PFSK-1 (cell line): ENCODE data around the gene PRPH.

Source experiments
- FOXP2 ChIP-seq: optimal IDR thresholded peaks from 2 replicates; pipeline ENCODE3; 2011; ENCODE audit warnings: borderline replicate concordance, control low read depth, inconsistent platforms; ENCODE audit not compliant: insufficient read depth; ENCODE audit errors: extremely low read length, extremely low read depth
- POLR2AphosphoS5 ChIP-seq: IDR thresholded peaks from 2 replicates; pipeline ENCODE4 v1.6.1; 2012; ENCODE audit warnings: low read depth, mild to moderate bottlenecking, control low read depth, low read length, moderate library complexity
- SIN3A ChIP-seq: IDR thresholded peaks from 2 replicates; pipeline ENCODE4 v1.6.1; 2012; ENCODE audit warnings: mild to moderate bottlenecking, low read length, moderate library complexity, borderline replicate concordance; ENCODE audit not compliant: insufficient read depth
- TAF1 ChIP-seq: IDR thresholded peaks from 2 replicates; pipeline ENCODE4 v1.6.1; 2012; ENCODE audit warnings: low read length, control low read depth, borderline replicate concordance; ENCODE audit not compliant: insufficient read depth
- TF ChIP-seq, protein P1 (sequence below), 2 experiments: IDR thresholded peaks; 2 replicates each; pipeline versions ENCODE4 v1.6.1 to v1.8.0; 2011 to 2012; ENCODE audit warnings: low read depth in 2 of 2, low read length in 2 of 2, control low read depth in 1 of 2, inconsistent platforms in 1 of 2, mild to moderate bottlenecking in 1 of 2, moderate library complexity in 1 of 2; ENCODE audit not compliant: insufficient read depth in 1 of 2

GRCh38 chr12:49273726-49274395, 21.1 kb upstream of the PRPH start:
- no peak for TF ChIP-seq POLR2AphosphoS5
- TF ChIP-seq SIN3A: no peak
- no peak for TF ChIP-seq TAF1
- TF ChIP-seq, protein P1, sequence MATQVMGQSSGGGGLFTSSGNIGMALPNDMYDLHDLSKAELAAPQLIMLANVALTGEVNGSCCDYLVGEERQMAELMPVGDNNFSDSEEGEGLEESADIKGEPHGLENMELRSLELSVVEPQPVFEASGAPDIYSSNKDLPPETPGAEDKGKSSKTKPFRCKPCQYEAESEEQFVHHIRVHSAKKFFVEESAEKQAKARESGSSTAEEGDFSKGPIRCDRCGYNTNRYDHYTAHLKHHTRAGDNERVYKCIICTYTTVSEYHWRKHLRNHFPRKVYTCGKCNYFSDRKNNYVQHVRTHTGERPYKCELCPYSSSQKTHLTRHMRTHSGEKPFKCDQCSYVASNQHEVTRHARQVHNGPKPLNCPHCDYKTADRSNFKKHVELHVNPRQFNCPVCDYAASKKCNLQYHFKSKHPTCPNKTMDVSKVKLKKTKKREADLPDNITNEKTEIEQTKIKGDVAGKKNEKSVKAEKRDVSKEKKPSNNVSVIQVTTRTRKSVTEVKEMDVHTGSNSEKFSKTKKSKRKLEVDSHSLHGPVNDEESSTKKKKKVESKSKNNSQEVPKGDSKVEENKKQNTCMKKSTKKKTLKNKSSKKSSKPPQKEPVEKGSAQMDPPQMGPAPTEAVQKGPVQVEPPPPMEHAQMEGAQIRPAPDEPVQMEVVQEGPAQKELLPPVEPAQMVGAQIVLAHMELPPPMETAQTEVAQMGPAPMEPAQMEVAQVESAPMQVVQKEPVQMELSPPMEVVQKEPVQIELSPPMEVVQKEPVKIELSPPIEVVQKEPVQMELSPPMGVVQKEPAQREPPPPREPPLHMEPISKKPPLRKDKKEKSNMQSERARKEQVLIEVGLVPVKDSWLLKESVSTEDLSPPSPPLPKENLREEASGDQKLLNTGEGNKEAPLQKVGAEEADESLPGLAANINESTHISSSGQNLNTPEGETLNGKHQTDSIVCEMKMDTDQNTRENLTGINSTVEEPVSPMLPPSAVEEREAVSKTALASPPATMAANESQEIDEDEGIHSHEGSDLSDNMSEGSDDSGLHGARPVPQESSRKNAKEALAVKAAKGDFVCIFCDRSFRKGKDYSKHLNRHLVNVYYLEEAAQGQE (IDR thresholded peaks at IDR 0.05; ENCODE audit: insufficient read depth in 1 of 2, low read depth in 2 of 2, low read length in 2 of 2): no peak
- TF ChIP-seq FOXP2: no peak
